K562 (cell line): ENCODE data around the gene SLC18B1. TPM values are rescaled to one million over a fixed set of nuclear protein-coding genes. Genes with fewer than 3 reads are reported as not detected.
A peak's percentile ranks its signal among the peaks of the same experiment; 100 is the strongest.

Source experiments
- CBFB ChIP-seq: sonication (generic); formaldehyde crosslinking; IDR thresholded peaks from 2 replicates; pipeline ENCODE4 v1.4.0; 2020; ENCODE audit warnings: mild to moderate bottlenecking, missing genetic modification reagents
- CBX8 ChIP-seq: fragments of 200-600 bp; sonication (generic); IDR thresholded peaks from 2 replicates; pipeline ENCODE4 v1.6.1; 2012; ENCODE audit warnings: borderline replicate concordance, mixed run types, low read depth, mild to moderate bottlenecking, moderate library complexity, mixed read lengths, low read length, control low read depth, inconsistent platforms; ENCODE audit not compliant: poor library complexity, severe bottlenecking; ENCODE audit errors: extremely low read depth
- E2F3 ChIP-seq: fragments of 250-450 bp; sonication (Bioruptor Pico); IDR thresholded peaks from 2 replicates; pipeline ENCODE4 v1.4.0; 2020; ENCODE audit warnings: mild to moderate bottlenecking
- ESRRA ChIP-seq: fragments of 450-650 bp; IDR thresholded peaks from 2 replicates; pipeline ENCODE4 v1.6.1; 2014; ENCODE audit warnings: low read depth, mild to moderate bottlenecking, moderate library complexity, borderline replicate concordance
- ETV5 ChIP-seq: sonication (generic); formaldehyde crosslinking; IDR thresholded peaks from 2 replicates; pipeline ENCODE4 v1.4.0; 2020; ENCODE audit warnings: low read depth, mild to moderate bottlenecking, missing genetic modification reagents
- FIP1L1 ChIP-seq: fragments of 200-400 bp; formaldehyde crosslinking; IDR thresholded peaks from 2 replicates; pipeline ENCODE4 v1.6.1; 2018; ENCODE audit warnings: mild to moderate bottlenecking, low read depth, low read length; ENCODE audit not compliant: poor library complexity, severe bottlenecking
- IRF2 ChIP-seq: sonication (generic); formaldehyde crosslinking; IDR thresholded peaks from 2 replicates; pipeline ENCODE4 v1.8.1; 2022; ENCODE audit warnings: mild to moderate bottlenecking, missing genetic modification reagents
- KHSRP ChIP-seq: fragments of 450-650 bp; IDR thresholded peaks from 2 replicates; pipeline ENCODE4 v1.6.1; 2017
- KLF13 ChIP-seq: fragments of 450-650 bp; IDR thresholded peaks from 2 replicates; pipeline ENCODE4 v1.6.1; 2016; ENCODE audit warnings: missing genetic modification characterization, low read depth, mild to moderate bottlenecking, missing compliant biosample characterization, moderate library complexity, borderline replicate concordance
- MYNN ChIP-seq, 2 experiments: sonication (generic); formaldehyde crosslinking in 1 of 2; IDR thresholded peaks; 2 replicates each; pipeline versions ENCODE4 v1.5.0 to v1.6.1; 2016 to 2020; ENCODE audit warnings: antibody characterized with exemption in 1 of 2, missing genetic modification reagents in 1 of 2
- NFE2 ChIP-seq: IDR thresholded peaks from 2 replicates; pipeline ENCODE4 v1.6.1; 2014; ENCODE audit warnings: antibody characterized with exemption, low read depth
- NRF1 ChIP-seq, 2 experiments: fragments of 450-650 bp; IDR thresholded peaks in 1 of 2; conservative IDR thresholded peaks in 1 of 2; 2 replicates each; pipeline ENCODE4 v1.6.1; 2014; ENCODE audit warnings: mild to moderate bottlenecking in 2 of 2
- YY1 ChIP-seq, 3 experiments: IDR thresholded peaks; 2 replicates each; pipeline ENCODE4 v1.6.1; 2011; ENCODE audit warnings: low read length in 2 of 3, mild to moderate bottlenecking in 2 of 3, moderate library complexity in 2 of 3, borderline replicate concordance in 1 of 3, control low read depth in 1 of 3, low read depth in 1 of 3; ENCODE audit not compliant: insufficient read depth in 3 of 3, insufficient replicate concordance in 2 of 3, control insufficient read depth in 1 of 3, insufficient read length in 1 of 3; ENCODE audit errors: extremely low read depth in 1 of 3
- polyA plus RNA-seq, 8 experiments: library from polyadenylated mRNA; depleted of rRNA in 4 of 8; stranded (reverse) in 5 of 8; unstranded in 3 of 8; fragments of >200 nt; fragmentation: Nextera tagmentation in 2 of 8; fragmentation: Illumina TruSeq in 1 of 8; extraction: Ambion mirVana in 2 of 8; extraction: Trizol in 1 of 8; gene quantifications; 2 replicates each; pipeline versions ENCODE4 v1.2.1 to v1.2.3, GENCODE V29; 2011 to 2014; ENCODE audit warnings: inconsistent platforms in 1 of 8, missing spikeins in 1 of 8
- total RNA-seq, 7 experiments: library from RNA; depleted of rRNA in 6 of 7; stranded (reverse); fragments of >200 nt in 6 of 7; fragmentation: Illumina TruSeq in 2 of 7; extraction: Trizol in 2 of 7; gene quantifications; 2 replicates each; pipeline versions ENCODE4 v1.2.1 to v1.2.3, GENCODE V29; 2011 to 2021; ENCODE audit warnings: low replicate concordance in 1 of 7
- TF ChIP-seq, protein P1 (sequence below): fragments of 250-450 bp; sonication (Bioruptor Pico); IDR thresholded peaks from 2 replicates; pipeline ENCODE4 v1.8.0; 2022; ENCODE audit warnings: moderate library complexity, mild to moderate bottlenecking, inconsistent platforms
- TF ChIP-seq, protein P2 (sequence below): fragments of 450-650 bp; IDR thresholded peaks from 2 replicates; pipeline ENCODE4 v1.6.1; 2016
- TF ChIP-seq, protein P3 (sequence below): fragments of 250-450 bp; sonication (Bioruptor Pico); IDR thresholded peaks from 2 replicates; pipeline ENCODE4 v1.8.0; 2021; ENCODE audit warnings: borderline replicate concordance, mild to moderate bottlenecking, moderate library complexity; ENCODE audit not compliant: poor library complexity, severe bottlenecking
- TF ChIP-seq, protein P4 (sequence below): sonication (generic); formaldehyde crosslinking; IDR thresholded peaks from 2 replicates; pipeline ENCODE4 v1.8.0; 2022; ENCODE audit warnings: mild to moderate bottlenecking, missing genetic modification reagents
- TF ChIP-seq, protein P5 (sequence below), 2 experiments: fragments of 200-800 bp in 1 of 2; sonication (Bioruptor generic) in 1 of 2; sonication (generic) in 1 of 2; formaldehyde crosslinking in 1 of 2; IDR thresholded peaks in 1 of 2; conservative IDR thresholded peaks in 1 of 2; 2 replicates each; pipeline versions ENCODE4 v1.5.0 to v1.6.1; 2016 to 2020; ENCODE audit warnings: missing compliant biosample characterization in 1 of 2, missing genetic modification characterization in 1 of 2, missing genetic modification reagents in 1 of 2

The SLC18B1 gene
- total and polyA plus RNA-seq, 9 of the 15 experiments (the other 6 are each of a cell fraction or from before 2014, with no cell fraction given), result 10.4 to 49.1 (median 32.0) TPM

DNA sequence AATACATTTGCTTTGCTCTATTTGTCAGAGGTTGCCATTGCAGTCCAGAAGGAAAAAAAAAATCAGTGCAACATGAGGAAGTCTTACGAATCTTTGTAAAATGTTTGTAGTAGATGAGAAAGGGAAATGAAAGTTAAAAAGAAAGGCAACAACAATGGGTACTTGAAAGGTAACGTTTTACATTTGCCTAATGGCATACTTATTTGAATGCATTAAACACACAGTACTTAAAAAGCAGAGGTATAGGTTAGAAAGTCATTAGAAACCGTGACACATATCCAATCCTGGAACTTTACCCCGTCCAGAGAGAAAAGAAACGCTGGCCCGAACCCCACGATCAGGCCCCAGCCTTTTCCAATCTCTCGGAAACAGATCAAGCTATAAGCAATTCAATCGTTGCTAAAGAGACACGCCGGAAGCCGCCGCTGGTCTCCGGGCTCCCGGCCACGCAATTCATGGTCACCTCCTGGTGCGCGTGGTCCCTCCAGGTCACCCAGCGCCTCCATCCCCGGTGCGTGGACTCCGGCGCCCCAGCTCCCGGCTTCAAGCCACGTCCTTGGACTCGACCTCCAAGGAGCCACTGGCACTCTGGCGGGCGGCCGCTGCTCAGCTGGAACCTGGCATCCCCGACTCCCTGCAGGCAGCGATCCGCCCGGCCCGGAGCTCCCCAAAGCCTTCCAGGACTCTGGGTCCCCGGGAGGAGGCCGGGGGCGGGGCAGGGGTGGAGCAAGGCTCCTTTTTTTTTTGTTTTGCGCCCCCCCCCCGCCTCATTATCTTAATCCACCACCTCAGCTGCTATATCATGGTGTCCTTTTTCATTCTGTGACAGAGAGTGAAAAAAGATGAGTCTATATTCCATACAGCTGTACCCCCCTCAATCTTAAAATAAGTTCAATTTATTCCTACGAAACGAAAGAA is at the start of gene SLC18B1 (continued):
- TF ChIP-seq, protein P1, sequence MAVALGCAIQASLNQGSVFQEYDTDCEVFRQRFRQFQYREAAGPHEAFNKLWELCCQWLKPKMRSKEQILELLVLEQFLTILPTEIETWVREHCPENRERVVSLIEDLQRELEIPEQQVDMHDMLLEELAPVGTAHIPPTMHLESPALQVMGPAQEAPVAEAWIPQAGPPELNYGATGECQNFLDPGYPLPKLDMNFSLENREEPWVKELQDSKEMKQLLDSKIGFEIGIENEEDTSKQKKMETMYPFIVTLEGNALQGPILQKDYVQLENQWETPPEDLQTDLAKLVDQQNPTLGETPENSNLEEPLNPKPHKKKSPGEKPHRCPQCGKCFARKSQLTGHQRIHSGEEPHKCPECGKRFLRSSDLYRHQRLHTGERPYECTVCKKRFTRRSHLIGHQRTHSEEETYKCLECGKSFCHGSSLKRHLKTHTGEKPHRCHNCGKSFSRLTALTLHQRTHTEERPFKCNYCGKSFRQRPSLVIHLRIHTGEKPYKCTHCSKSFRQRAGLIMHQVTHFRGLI (CRISPR knock-in tag), result no peak
- TF ChIP-seq IRF2 (CRISPR knock-in tag), result no peak
- no peak for TF ChIP-seq CBFB (CRISPR knock-in tag)
- TF ChIP-seq, protein P2, sequence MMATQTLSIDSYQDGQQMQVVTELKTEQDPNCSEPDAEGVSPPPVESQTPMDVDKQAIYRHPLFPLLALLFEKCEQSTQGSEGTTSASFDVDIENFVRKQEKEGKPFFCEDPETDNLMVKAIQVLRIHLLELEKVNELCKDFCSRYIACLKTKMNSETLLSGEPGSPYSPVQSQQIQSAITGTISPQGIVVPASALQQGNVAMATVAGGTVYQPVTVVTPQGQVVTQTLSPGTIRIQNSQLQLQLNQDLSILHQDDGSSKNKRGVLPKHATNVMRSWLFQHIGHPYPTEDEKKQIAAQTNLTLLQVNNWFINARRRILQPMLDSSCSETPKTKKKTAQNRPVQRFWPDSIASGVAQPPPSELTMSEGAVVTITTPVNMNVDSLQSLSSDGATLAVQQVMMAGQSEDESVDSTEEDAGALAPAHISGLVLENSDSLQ, result no peak; the same call in 1 of the 2 replicates
- no peak for TF ChIP-seq KLF13 (tag)
- TF ChIP-seq, protein P3, sequence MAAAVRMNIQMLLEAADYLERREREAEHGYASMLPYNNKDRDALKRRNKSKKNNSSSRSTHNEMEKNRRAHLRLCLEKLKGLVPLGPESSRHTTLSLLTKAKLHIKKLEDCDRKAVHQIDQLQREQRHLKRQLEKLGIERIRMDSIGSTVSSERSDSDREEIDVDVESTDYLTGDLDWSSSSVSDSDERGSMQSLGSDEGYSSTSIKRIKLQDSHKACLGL (CRISPR knock-in tag), result no peak
- no peak for TF ChIP-seq NFE2
- TF ChIP-seq, protein P4, sequence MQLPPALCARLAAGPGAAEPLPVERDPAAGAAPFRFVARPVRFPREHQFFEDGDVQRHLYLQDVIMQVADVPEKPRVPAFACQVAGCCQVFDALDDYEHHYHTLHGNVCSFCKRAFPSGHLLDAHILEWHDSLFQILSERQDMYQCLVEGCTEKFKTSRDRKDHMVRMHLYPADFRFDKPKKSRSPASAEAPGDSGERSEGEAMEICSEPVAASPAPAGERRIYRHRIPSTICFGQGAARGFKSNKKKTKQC (CRISPR knock-in tag), result no peak
- 0 out of 2 replicates have a peak, but pooled peaks have one; percentile 26 for TF ChIP-seq MYNN (IDR thresholded peaks at IDR 0.05)
- TF ChIP-seq MYNN (CRISPR knock-in tag; IDR thresholded peaks at IDR 0.05), result no peak
- no peak for TF ChIP-seq CBX8
- no peak for TF ChIP-seq KHSRP
- peak in 1 of 3 experiments; percentile 57 for TF ChIP-seq YY1 (IDR thresholded peaks at IDR 0.05; ENCODE audit: borderline replicate concordance in 1 of 3, control insufficient read depth in 1 of 3, extremely low read depth in 1 of 3, insufficient read depth in 3 of 3, insufficient read length in 1 of 3, insufficient replicate concordance in 2 of 3, low read depth in 1 of 3, low read length in 2 of 3)
- TF ChIP-seq FIP1L1, result no peak
- TF ChIP-seq E2F3 (CRISPR knock-in tag), result no peak
- TF ChIP-seq, protein P5, sequence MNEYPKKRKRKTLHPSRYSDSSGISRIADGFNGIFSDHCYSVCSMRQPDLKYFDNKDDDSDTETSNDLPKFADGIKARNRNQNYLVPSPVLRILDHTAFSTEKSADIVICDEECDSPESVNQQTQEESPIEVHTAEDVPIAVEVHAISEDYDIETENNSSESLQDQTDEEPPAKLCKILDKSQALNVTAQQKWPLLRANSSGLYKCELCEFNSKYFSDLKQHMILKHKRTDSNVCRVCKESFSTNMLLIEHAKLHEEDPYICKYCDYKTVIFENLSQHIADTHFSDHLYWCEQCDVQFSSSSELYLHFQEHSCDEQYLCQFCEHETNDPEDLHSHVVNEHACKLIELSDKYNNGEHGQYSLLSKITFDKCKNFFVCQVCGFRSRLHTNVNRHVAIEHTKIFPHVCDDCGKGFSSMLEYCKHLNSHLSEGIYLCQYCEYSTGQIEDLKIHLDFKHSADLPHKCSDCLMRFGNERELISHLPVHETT (CRISPR knock-in tag; conservative IDR thresholded peaks at IDR 0.05 in 1 of 2, IDR thresholded peaks at IDR 0.05 in 1 of 2), result no peak
- TF ChIP-seq ETV5 (CRISPR knock-in tag), result no peak; the same call in 1 of the 2 replicates
- peak; percentile 79 for TF ChIP-seq ESRRA
- TF ChIP-seq NRF1 (conservative IDR thresholded peaks at IDR 0.05 in 1 of 2, IDR thresholded peaks at IDR 0.05 in 1 of 2), result peak; percentile 59 to 63; a peak in 3 of 4 replicates
